ENCODE measurements around the gene ARSK.

- TF ChIP-seq CTCF (tag by site-specific recombination; IDR thresholded peaks at IDR 0.05) (no peak), ZNF549 (tag by site-specific recombination; IDR thresholded peaks at IDR 0.05) (no peak), ZNF274 (IDR thresholded peaks at IDR 0.05; ENCODE audit: low read length) (no peak), ZNF274 (tag by site-specific recombination; IDR thresholded peaks at IDR 0.05; ENCODE audit: borderline replicate concordance) (no peak)
Observed at GRCh38 chr5:95590880-95591279, 36.0 kb downstream of the ARSK start.

Data from HEK293 (cell line).